Astrocyte (in vitro differentiated cells and primary cell): Measurements from ENCODE around the gene CD5L. TPM values are rescaled to one million over a fixed set of nuclear protein-coding genes. Genes with fewer than 3 reads are reported as not detected.

ENCODE experiments used
- DNase-seq: peaks from one replicate; pipeline ENCODE4 v3.0.0-alpha.2; 2010; ENCODE audit warnings: low read depth
- FAIRE-seq: peaks from 2 replicates; lab custom pipeline; 2011; peaks lifted over from hg19 to GRCh38; lab: Jason Lieb, UNC
- H2AFZ ChIP-seq: 2 replicates; pipeline ENCODE4 v1.6.0; 2012; ENCODE audit warnings: low read depth, low read length, inconsistent platforms
- H3K27ac ChIP-seq: 2 replicates; pipeline ENCODE4 v1.5.1; 2011; ENCODE audit warnings: low read depth, low read length, inconsistent platforms
- H3K27me3 ChIP-seq: 2 replicates; pipeline ENCODE4 v1.6.0; 2011; ENCODE audit warnings: low read length, inconsistent platforms; ENCODE audit not compliant: insufficient read depth
- H3K36me3 ChIP-seq: 2 replicates; pipeline ENCODE4 v1.5.1; 2011; ENCODE audit warnings: low read length, inconsistent platforms; ENCODE audit not compliant: insufficient read depth
- H3K4me1 ChIP-seq: 2 replicates; pipeline ENCODE4 v1.5.1; 2011; ENCODE audit warnings: low read length, inconsistent platforms; ENCODE audit not compliant: insufficient read depth
- H3K4me2 ChIP-seq: 2 replicates; pipeline ENCODE4 v1.6.0; 2012; ENCODE audit warnings: low read length, inconsistent platforms
- H3K4me3 ChIP-seq: 2 replicates; pipeline ENCODE4 v1.5.1; 2011; ENCODE audit warnings: low read depth, mild to moderate bottlenecking, low read length, inconsistent platforms; ENCODE audit not compliant: insufficient read depth
- H3K79me2 ChIP-seq: 2 replicates; pipeline ENCODE4 v1.6.0; 2012; ENCODE audit warnings: mild to moderate bottlenecking, low read length, inconsistent platforms; ENCODE audit not compliant: insufficient read depth
- H3K9ac ChIP-seq: 2 replicates; pipeline ENCODE4 v1.6.0; 2012; ENCODE audit warnings: mild to moderate bottlenecking, low read length, inconsistent platforms
- H3K9me3 ChIP-seq: 2 replicates; pipeline ENCODE4 v1.5.1; 2012; ENCODE audit warnings: low read depth, mild to moderate bottlenecking, low read length, inconsistent platforms; ENCODE audit not compliant: insufficient read depth
- H4K20me1 ChIP-seq: 2 replicates; pipeline ENCODE4 v1.6.0; 2012; ENCODE audit warnings: low read length, inconsistent platforms; ENCODE audit not compliant: insufficient read depth
- H3K27ac Mint-ChIP-seq: one replicate; pipeline ENCODE4 v1.8.0; 2021; ENCODE audit warnings: mild to moderate bottlenecking, mixed read lengths; ENCODE audit not compliant: unreplicated experiment
- H3K27me3 Mint-ChIP-seq: one replicate; pipeline ENCODE4 v1.8.0; 2021; ENCODE audit warnings: low read depth, mixed read lengths; ENCODE audit not compliant: unreplicated experiment
- H3K36me3 Mint-ChIP-seq: one replicate; pipeline ENCODE4 v1.8.0; 2021; ENCODE audit warnings: low read depth, mixed read lengths; ENCODE audit not compliant: unreplicated experiment
- H3K4me1 Mint-ChIP-seq: one replicate; pipeline ENCODE4 v1.8.0; 2021; ENCODE audit warnings: low read depth, mixed read lengths; ENCODE audit not compliant: unreplicated experiment
- H3K4me3 Mint-ChIP-seq: one replicate; pipeline ENCODE4 v1.8.0; 2021; ENCODE audit warnings: mild to moderate bottlenecking, moderate library complexity, mixed read lengths; ENCODE audit not compliant: unreplicated experiment
- H3K9me3 Mint-ChIP-seq: one replicate; pipeline ENCODE4 v1.8.0; 2021; ENCODE audit warnings: mild to moderate bottlenecking, mixed read lengths; ENCODE audit not compliant: unreplicated experiment
- EZH2 ChIP-seq: IDR thresholded peaks from 2 replicates; pipeline ENCODE4 v1.6.1; 2012; ENCODE audit warnings: mild to moderate bottlenecking, low read length, inconsistent platforms; ENCODE audit not compliant: insufficient read depth
- total RNA-seq: library from RNA; stranded (reverse); gene quantifications from 2 replicates; pipeline ENCODE4 v1.2.1, GENCODE V29; 2021
- TF ChIP-seq, protein P1 (sequence below): IDR thresholded peaks from 2 replicates; pipeline ENCODE4 v1.5.1; 2011; ENCODE audit warnings: low read depth, mild to moderate bottlenecking, inconsistent platforms, low read length, moderate library complexity; ENCODE audit not compliant: insufficient read depth

CD5L gene
- total RNA-seq, 1 donor from 2014 or later = not detected

DNA sequence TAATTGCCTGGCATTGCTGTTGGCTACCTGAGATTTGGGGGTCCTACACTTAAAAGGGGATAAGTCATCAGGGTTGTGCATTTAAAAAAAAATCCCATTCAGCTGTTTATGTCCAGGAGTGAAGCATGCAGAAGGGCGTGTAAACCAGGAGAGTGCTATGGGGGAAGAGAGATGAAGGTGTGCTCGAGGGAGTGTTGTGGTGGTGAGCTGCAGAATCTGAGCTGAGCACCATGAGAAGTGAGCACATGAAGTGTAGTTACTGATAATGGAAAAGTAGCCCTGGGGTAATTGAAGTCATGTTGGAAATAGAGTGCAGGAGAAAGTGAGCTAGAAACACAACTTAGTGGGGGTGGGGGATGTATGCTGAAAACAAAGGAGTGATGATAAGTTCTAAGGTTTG, 22.4 kb downstream of the CD5L start:
- FAIRE-seq = no peak
- H3K9me3 ChIP-seq = no peaks in the 10 kb centered on the region
- Mint-ChIP-seq H3K36me3 (no peaks in the 10 kb centered on the region), H3K4me1 (no peaks in the 10 kb centered on the region), H3K9me3 (no peaks in the 10 kb centered on the region), H3K27me3 (peaks cover 5% of the 10 kb centered on the region), H3K4me3 (no peak overlapping the region), H3K27ac (no peak overlapping the region)
- H3K4me3 ChIP-seq = no peak overlapping the region
- no peak overlapping the region for H3K9ac ChIP-seq
- no peak for DNase-seq
- H3K27ac ChIP-seq = no peak overlapping the region
- no peak overlapping the region for H3K4me2 ChIP-seq
- H3K4me1 ChIP-seq = no peaks in the 10 kb centered on the region
- H3K79me2 ChIP-seq = no peaks in the 10 kb centered on the region
- H2AFZ ChIP-seq = no peak overlapping the region
- no peaks in the 10 kb centered on the region for H3K27me3 ChIP-seq
- TF ChIP-seq, protein P1, sequence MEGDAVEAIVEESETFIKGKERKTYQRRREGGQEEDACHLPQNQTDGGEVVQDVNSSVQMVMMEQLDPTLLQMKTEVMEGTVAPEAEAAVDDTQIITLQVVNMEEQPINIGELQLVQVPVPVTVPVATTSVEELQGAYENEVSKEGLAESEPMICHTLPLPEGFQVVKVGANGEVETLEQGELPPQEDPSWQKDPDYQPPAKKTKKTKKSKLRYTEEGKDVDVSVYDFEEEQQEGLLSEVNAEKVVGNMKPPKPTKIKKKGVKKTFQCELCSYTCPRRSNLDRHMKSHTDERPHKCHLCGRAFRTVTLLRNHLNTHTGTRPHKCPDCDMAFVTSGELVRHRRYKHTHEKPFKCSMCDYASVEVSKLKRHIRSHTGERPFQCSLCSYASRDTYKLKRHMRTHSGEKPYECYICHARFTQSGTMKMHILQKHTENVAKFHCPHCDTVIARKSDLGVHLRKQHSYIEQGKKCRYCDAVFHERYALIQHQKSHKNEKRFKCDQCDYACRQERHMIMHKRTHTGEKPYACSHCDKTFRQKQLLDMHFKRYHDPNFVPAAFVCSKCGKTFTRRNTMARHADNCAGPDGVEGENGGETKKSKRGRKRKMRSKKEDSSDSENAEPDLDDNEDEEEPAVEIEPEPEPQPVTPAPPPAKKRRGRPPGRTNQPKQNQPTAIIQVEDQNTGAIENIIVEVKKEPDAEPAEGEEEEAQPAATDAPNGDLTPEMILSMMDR = no peak
- no peak for TF ChIP-seq EZH2
- H4K20me1 ChIP-seq = no peaks in the 10 kb centered on the region
- H3K36me3 ChIP-seq = no peaks in the 10 kb centered on the region

DNA sequence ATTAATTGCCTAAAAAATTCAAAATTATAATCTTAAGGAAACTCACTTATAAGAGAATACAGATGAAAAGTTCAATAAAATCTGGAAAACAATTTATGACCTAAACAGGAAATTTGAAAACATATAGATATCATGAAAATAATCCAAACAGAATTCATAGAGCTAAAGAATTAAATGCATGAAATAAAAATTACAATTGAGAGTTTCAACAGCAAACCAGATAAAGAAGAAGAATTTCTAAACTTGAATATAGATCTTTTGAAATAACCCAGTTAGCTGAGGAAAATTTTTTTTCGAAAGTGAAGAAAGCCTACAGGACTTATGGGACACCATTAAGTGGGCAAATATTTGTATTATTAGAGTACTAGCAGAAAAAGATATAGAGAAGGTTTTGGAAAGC, 28.3 kb downstream of the CD5L start:
- H2AFZ ChIP-seq = no peak overlapping the region
- H3K27ac ChIP-seq = no peak overlapping the region
- H4K20me1 ChIP-seq = no peaks in the 10 kb centered on the region
- no peak overlapping the region for H3K4me3 ChIP-seq
- H3K36me3 ChIP-seq = no peaks in the 10 kb centered on the region
- FAIRE-seq = no peak
- no peak overlapping the region for H3K9ac ChIP-seq
- Mint-ChIP-seq H3K27me3 (peaks cover 3% of the 10 kb centered on the region), H3K9me3 (peaks cover 9% of the 10 kb centered on the region), H3K36me3 (no peaks in the 10 kb centered on the region), H3K4me1 (no peaks in the 10 kb centered on the region), H3K27ac (no peak overlapping the region), H3K4me3 (no peak overlapping the region)
- H3K79me2 ChIP-seq = no peaks in the 10 kb centered on the region
- H3K4me1 ChIP-seq = no peaks in the 10 kb centered on the region
- no peak for DNase-seq
- TF ChIP-seq, protein P1 = no peak
- no peak for TF ChIP-seq EZH2
- H3K4me2 ChIP-seq = no peak overlapping the region
- peaks cover 9% of the 10 kb centered on the region for H3K9me3 ChIP-seq
- H3K27me3 ChIP-seq = no peaks in the 10 kb centered on the region

DNA sequence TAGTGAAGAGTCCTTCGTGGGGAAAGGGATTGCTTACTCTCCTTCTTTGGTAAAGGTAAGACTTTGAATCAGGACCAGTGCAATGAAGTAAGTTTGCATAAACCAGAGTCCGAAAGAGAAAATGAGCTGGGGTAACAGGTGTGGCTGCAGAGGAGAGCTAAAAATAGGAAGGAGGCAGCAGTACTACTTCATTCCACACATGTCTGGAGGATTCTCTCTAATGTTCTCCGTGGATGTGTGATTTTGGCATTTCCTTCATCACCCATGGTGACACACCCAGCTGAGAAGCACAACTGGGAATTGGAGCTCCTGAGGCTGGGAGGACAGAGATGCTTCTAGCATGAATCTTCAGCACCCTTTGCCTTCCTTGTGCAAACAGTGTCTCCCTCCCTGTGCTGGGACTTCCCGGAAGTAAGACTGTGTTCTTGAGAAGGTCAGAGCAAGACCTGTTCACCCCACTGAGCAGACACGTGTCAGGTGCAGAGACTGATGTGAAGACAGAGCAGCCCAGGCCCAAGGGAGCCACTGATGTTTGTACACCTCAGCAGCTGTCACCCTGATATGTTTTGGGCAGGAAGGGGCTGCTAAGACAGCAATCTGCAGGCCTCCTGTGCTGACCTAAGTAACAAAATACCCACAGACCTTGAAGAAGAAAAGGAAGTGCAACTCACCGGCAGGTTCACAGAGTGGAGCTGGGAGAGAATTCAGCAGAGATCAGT, 35.0 kb downstream of the CD5L start:
- no peak overlapping the region for H3K4me2 ChIP-seq
- H3K4me1 Mint-ChIP-seq = peaks cover 4% of the 10 kb centered on the region
- H3K9me3 Mint-ChIP-seq = no peaks in the 10 kb centered on the region
- H3K4me3 ChIP-seq = no peak overlapping the region
- peaks cover 2% of the 10 kb centered on the region for H3K9me3 ChIP-seq
- H3K4me1 ChIP-seq = no peaks in the 10 kb centered on the region
- H3K27me3 ChIP-seq = no peaks in the 10 kb centered on the region
- H3K36me3 Mint-ChIP-seq = no peaks in the 10 kb centered on the region
- no peak for DNase-seq
- no peak overlapping the region for H3K27ac Mint-ChIP-seq
- peaks cover 30% of the 10 kb centered on the region for H3K27me3 Mint-ChIP-seq
- TF ChIP-seq, protein P1 = no peak
- TF ChIP-seq EZH2 = no peak
- H4K20me1 ChIP-seq = no peaks in the 10 kb centered on the region
- no peak overlapping the region for H3K9ac ChIP-seq
- H3K79me2 ChIP-seq = no peaks in the 10 kb centered on the region
- no peak for FAIRE-seq
- H3K4me3 Mint-ChIP-seq = no peak overlapping the region
- H3K27ac ChIP-seq = no peak overlapping the region
- no peak overlapping the region for H2AFZ ChIP-seq
- no peaks in the 10 kb centered on the region for H3K36me3 ChIP-seq
